DMS114 treated with DMSO at 0.1 percent for 48 hours (cell line): ENCODE data around the gene SPP1.
A peak's percentile ranks its signal among the peaks of the same experiment; 100 is the strongest.
"Not testable (repeated sequence)": the region's sequence is repeated elsewhere in the genome, so short reads cannot be mapped to it uniquely, and the experiment has no call there.

Experiments used
- DNase-seq: peaks from one replicate; lab custom pipeline; 2025; ENCODE audit not compliant: unreplicated experiment; lab: John Stamatoyannopoulos, UW

SPP1 gene

DNA sequence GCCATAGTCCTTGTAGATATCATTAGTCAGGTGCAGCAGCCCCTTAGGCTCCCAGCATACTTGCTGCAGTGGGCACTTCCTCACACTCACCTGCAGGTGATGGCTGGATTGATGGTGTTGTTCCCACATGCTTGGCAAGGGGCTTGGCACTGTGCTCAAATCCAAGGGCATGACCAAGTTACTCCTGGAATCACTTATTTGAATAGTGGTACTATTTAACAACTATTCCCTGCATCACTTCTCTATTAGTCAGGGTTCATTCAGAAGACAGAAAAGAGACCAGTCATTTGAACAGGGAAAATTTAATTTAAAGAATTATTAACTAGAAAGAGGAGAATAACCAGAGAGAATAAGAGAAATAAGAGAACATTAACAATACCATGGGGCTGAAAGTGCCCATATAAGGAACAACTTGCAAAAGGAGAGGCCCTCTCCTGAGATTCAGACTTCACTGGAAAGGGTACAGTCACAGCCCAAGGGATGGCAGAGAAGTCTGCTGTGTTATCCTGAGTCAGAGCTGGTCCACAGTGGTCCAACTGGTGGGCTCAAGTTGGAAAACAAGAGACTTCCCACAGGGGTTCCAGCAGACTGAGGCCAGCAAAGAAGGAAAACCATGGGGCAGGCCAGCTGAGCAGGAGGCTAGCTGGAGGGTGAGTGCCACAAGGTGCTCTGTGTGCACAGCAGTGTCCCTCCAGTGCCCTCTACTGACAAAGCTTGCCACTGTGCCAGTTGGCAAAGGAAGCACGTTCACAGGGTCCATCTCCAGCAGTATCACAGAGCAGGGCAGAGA is 9.8 kb downstream of the SPP1 start:
- DNase-seq: no peak

DNA sequence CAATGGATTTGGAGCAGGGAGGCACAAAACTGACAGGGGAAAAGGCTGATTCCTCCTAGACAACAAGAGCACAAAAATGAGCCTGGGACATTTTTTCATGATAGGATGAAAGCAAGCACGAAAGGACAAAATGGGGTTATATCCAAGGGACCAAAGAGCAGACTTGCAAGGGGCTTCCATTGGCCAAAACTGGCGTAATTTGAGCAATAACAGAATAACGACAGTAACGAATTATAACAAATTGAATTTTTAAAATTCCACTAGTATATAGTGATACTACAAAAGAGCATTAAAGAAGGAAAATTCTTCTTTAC is 10.3 kb downstream of the SPP1 start:
- DNase-seq: no peak

DNA sequence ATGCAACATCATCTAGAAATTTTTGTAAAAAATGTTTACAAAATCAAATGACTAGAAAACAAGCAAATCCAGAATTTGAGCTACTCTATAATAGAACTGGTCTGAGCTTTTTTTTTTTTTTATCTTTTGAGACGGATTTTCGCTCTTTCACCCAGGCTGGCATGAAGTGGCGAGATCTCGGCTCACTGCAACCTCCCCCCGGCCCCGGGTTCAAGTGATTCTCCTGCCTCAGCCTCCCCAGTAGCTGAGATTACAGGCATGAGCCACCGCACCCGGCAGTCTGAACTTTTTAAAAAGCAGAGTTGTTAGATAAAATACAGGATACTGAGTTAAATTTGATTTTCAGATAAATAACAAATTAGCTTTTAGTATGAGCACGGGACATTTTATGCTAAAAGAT is 11.0 kb downstream of the SPP1 start:
- no peak for DNase-seq

DNA sequence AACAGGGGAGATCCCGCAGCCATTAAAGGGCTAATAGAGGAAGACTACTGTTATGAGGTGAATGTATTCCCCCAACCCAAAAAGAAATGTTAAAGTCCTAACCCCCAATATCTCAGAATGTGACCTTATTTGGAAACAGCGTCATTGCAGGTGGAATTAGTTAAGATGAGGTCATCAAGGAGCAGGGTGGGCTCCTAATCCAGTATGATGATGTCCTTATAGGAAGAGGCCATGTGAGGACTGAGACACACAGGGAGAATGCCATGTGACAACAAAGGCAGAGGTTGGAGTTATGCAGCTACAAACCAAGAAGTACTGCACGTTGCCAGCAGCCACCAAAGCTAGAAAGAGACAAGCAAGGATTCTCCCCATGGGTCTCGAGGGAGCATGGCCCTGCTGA is 14.3 kb downstream of the SPP1 start:
- DNase-seq: no peak

DNA sequence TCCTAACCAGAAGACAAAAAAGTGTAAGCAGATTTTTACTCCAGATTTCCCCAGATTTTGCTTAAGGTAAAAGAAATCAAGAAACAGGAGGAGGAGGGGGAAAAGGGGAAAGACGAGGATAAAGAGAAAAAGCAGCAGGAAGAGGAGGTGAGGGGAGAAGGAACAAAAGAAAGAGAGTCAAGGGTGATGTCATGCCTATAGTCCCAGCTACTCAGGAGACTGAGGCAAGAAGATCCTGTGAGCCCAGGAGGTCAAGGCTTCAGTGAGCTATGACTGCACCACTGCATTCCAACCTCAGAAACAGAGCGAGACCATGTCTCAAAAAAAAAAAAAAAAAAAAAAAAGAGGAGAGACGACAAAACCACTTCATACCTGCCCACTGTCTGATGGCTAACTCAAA is 19.9 kb downstream of the SPP1 start:
- DNase-seq: no peak

DNA sequence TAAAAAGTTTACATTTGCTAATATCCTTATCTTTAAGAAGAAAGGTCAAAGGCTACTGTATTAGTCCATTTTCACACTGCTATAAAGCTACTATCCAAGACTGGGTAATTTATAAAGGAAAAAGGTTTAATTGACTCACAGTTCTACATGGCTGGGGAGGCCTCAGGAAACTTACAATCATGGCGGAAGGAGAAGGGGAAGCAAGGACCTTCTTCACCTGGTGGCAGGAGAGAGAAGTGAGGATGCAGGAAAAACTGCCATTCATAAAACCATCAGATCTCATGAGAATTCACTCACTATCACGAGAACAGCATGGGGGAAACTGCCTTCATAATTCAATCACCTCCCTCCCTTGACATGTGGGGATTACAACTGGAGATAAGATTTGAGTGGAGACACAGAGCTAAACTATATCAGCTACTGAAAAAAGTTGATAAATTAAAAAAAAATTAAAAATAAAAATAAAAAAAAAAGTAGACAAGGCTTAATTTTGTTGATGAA is 23.7 kb downstream of the SPP1 start:
- DNase-seq: not testable (repeated sequence)

DNA sequence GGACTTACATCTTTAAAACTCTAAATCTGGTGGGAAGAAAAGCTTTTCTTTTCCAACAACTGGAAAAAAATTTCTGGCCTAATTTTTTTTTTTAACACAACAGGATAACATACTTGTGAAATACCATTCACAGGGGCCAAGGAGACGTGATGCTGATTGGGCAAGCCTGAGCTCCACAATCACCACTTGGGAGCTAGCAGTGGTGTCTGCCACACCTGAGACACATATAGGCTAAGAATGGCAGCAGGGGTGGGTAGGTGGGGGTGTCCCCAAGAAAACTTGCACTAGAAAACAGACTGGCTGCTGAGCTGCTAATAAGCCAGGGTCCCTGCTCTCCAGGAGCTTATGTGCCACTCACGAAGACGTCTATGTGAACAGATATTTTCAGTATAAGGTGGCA is 26.4 kb downstream of the SPP1 start:
- no peak for DNase-seq

DNA sequence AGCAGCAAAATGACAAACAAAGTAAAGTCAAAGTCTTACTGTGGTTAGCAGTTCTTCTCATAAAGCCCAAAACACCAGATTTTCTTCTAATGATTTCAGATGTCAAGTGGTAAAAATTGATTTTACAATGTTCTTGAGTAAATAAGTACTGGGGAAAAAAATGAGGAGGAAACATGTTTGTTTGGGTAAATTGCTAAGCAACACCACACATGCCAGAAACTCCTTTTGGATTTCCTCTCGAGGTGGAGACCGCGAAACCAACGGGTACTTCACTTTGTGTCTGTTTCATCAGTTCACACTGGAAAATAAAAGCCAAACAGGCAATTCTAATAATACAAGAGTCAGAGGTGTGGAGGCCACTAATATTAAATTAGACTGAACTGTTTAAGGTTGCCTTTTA is 27.3 kb downstream of the SPP1 start:
- DNase-seq: no peak

DNA sequence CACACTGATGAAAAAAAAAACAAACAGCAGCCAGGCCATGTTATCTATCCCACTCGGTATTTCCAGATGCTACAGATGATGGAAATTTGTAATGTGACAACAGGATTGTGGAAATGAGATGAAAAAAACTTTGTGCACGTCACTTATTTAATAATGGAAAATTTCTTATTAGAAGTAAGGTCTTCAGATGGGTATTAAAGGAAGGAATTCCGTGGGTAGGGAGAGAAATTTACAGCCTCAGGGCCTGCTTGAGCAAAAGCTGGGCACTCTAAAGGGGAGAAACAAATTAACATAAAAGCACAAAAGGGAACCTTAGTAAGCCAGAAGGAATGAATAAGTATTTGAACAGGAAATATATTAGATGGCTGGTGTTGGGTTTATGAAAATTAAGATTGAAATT is 27.7 kb downstream of the SPP1 start:
- DNase-seq: no peak

DNA sequence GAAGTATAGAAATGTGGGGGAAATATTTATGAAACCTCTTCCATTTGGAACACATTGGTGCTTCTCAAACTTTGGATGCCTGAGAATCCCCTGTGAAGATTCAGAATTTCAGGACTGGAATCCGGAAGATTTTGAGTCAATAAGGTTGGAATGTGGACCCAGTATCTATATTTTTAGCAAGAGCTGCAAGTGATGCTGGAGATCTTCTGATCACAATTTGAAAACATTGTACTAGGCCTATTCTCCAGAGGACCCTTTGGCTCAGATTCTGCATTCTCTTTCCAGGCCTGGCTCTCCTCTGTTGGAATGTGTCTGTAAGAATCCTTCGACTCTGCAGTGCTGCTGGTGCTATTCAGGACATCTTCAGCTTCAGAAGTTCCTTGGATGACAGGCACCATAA is 29.6 kb downstream of the SPP1 start:
- no peak for DNase-seq

DNA sequence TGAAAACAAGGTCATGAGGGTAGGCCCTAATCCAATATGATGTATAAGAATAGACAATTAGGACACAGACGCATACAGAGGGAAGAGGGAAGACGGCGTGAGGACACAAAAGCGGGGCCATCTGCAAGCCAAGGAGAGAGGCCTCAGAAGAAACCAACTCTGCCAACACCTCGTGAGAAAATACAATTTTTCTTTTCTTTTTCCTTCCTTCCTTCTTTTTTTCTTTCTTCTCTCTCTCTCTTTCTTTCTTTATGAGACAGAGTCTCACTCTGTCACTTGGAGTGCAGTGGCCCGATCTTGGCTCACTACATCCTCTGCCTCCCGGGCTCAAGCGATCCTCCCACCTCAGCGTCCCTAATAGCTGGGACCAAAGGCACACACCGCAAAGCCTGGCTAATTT is 30.4 kb downstream of the SPP1 start:
- DNase-seq: no peak

DNA sequence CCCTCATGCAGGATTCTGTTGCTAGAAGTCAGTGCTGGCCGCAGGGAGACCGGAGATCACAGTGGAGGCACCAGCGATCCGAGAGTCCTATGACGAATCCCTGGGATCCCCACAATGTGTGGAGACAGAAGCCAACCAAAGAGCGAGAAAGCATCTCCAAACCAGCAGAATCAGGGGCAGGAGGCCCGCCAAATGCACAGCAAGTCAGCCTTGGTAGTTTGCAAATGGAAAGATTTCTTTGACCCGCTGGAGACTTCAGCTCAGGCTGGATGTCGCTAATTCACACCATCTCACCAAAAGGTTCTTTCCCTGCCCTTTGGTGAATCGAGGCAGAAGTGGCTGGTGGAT is 31.4 kb downstream of the SPP1 start:
- DNase-seq: no peak

DNA sequence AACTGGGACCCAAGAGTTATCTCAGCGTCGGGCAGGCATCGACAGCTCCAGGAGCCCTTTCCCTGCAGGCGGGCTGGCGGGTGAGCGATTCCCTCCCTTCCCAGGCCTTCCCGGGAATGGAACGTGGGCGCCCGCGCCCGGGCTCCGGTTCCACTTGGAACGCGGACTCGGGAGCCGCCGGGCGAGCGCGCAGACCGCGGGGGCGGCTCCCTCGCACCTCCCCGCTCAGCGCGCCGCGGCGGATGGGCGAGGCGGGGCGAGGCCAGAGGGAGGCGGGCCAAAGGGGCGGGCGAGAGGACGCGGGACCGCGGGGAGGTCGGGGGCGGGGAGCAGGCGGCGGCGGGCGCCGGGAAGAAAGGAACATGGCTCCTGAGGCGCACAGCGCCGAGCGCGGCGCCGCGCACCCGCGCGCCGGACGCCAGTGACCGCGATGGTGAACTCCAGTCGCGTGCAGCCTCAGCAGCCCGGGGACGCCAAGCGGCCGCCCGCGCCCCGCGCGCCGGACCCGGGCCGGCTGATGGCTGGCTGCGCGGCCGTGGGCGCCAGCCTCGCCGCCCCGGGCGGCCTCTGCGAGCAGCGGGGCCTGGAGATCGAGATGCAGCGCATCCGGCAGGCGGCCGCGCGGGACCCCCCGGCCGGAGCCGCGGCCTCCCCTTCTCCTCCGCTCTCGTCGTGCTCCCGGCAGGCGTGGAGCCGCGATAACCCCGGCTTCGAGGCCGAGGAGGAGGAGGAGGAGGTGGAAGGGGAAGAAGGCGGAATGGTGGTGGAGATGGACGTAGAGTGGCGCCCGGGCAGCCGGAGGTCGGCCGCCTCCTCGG is 32.0 kb downstream of the SPP1 start, which contains the start of gene PKD2:
TSS of gene PKD2 (plus strand) at position 332 of the 818 bp plus-strand sequence. CDS start at position 431, 99 bp downstream.
- peak; percentile 16 for DNase-seq

DNA sequence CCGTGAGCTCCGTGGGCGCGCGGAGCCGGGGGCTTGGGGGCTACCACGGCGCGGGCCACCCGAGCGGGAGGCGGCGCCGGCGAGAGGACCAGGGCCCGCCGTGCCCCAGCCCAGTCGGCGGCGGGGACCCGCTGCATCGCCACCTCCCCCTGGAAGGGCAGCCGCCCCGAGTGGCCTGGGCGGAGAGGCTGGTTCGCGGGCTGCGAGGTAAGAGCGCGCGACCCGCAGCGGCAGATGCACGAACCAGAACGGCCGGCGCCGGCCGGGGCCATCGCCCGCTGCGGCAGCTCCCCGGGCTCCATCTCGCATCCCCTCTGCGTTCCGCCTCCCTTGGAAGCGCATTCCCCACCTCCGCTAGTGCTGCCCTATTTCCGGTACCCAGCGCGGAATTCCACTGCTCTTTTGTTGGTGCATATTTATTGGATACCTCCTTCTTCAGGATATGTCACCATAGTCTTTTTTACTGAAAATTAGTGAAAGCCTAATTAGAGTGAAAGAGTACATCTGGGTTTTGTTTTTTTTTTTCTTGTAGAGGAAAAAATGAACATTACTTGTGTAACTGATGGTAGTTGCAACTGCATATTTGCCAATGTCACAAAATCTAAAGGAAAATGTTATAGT is 32.7 kb downstream of the SPP1 start:
- peak; percentile 2 for DNase-seq

DNA sequence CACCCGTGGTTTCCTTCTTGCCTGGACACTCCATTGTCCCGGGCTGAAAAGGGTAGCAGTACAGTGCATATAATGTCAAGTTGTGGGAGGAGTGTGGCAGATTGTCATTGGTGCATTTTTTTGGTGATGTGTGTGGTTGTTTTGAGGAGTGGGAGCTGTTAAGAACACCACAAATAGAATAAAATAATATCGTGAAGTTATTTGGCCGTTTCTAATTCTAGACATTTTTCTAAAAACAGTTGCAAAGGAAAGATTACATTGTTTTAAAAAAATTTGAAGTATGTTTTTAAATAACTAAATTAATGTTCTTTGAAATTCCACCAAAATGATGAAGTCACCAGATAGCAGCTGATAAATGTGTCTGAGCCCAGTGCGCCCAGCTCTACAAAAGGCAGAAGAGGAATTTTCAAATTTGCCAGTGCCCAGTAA is 33.2 kb downstream of the SPP1 start:
- DNase-seq: no peak

DNA sequence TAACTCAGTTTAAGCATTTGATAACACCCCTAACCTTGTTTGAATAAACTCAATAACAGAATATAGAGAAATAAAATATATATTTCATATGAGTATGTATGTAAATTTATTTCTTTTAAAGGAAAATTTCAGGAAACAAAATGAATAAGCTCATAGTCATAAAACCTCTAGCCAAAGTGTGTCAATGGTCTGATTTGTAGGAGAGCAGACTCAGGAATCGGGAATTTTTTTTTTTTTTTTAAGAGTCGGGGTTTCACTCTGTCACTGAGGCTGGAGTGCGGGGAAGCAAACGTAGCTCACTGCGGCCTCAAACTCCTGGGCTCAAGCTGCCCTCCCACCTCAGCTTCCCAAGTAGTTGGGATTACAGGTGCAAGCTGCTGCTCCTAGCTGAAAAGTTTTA is 34.4 kb downstream of the SPP1 start:
- no peak for DNase-seq

DNA sequence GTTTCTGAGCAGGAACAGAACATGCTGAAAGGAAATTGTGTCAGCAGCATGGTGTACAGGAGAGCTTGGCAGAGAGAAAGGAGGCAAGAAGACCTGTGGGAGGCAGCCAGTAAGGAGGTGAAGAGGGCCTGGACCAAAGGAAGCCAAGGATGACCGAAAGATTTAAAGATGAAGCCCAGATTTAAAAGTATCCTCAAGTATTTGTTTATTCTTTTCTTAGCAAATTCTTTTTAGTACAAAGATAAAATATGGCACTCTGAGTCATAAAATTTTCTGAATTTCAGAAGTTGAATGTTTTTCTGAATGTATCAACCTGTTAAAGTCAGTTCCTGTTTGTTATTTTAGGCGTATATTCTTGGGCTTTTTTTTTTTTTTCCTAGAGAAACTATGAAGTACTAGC is 35.5 kb downstream of the SPP1 start:
- no peak for DNase-seq

DNA sequence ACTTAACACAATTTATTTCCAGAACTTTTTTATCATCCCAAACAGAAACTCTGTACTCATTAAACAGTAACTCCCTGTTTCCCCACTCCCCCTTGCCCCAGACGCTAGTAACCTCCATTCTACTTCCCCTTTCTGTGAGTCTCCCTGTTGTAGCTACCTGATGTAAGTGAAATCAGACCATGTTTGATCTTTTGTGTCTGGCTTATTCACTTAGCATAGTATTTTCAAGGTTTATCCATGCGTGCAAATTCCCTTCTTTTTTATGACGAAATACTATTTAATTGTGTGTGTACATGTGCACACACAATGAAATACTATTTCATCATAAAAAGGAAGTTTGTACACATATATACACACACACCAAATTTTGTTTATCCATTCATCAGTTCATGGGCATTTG is 37.1 kb downstream of the SPP1 start:
- no peak for DNase-seq

DNA sequence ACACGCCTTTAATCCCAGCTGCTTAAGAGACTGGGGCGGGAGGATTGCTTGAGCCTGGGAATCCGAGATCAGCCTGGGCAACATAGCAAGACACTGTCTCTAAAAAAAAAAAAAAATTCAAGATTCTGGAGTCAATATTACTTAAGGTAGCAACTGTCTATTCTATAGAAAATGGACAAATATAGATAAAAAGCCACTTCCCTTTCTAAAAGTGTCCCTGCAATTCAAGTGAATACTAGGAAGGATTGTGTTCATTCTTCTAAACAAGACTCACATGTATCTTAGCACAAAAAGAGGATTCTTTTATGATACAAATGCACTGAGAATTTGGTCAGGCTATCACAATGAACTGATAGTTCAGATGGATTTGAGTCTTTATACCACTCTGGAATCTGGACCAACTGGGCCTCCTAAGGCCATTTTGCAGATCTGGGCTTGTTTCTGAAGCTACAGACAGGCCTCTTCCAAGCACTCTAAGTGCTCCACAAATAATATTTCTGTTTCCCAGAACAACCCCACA is 38.9 kb downstream of the SPP1 start:
- no peak for DNase-seq

DNA sequence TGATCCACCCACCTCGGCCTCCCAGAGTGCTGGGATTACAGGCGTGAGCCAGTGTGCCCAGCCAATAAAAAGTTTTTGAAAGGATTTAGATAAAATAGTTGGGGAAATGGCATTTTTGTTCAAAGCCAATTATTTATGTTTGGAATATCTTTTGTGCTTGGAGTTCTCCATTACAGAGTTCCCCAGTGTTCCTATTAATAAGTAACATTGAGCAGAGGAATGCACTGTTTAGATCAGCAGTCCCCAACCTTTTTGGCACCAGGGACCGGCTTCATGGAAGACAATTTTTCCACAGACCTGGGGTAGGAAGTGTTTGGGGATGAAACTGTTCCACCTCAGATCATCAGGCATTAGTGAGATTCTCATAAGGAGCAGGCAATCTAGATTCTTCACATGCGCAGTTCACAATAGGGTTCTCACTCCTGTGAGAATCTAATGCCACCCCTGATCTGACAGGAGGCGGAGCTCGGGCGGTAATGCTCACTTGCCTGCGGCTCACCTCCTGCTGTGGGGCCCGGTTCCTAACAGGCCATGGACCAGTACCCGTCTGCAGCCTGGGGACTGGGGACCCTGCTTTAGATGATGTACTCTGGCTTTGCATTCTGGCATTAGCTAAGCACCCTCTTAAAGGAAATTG is 40.3 kb downstream of the SPP1 start:
- no peak for DNase-seq
